Activated CD4-positive, alpha-beta T cell treated with anti-CD3 and anti-CD28 coated beads, Interleukin-2, amount 50 U/mL, for 24 hours (primary cell): ENCODE results near the gene FARP2.

ENCODE experiments used
- DNase-seq, 2 donors: peaks; one replicate each; pipeline ENCODE4 v3.0.0-alpha.2; 2020; ENCODE audit warnings: low read depth in 1 of 2, low spot score in 1 of 2

Gene FARP2

DNA sequence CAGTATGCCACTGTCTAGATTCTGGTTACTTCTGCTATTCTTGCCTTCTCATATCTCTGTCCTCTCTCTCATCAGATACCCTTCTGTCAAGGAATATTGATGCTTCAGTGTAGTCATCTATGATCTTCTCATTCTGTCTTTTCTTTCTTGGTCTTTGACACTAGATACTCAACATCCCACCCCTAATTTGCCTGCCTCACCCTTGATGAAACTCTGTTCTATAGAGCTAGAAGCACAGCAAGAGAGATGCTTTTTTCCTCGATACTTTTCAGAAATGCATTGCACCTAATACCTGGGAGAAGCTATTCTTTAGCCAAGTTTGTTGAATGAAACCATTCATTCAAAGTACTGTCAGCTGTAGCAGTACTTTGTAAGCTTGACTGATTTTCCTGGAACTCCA is 30.8 kb upstream of the FARP2 start:
- DNase-seq, result no peak

DNA sequence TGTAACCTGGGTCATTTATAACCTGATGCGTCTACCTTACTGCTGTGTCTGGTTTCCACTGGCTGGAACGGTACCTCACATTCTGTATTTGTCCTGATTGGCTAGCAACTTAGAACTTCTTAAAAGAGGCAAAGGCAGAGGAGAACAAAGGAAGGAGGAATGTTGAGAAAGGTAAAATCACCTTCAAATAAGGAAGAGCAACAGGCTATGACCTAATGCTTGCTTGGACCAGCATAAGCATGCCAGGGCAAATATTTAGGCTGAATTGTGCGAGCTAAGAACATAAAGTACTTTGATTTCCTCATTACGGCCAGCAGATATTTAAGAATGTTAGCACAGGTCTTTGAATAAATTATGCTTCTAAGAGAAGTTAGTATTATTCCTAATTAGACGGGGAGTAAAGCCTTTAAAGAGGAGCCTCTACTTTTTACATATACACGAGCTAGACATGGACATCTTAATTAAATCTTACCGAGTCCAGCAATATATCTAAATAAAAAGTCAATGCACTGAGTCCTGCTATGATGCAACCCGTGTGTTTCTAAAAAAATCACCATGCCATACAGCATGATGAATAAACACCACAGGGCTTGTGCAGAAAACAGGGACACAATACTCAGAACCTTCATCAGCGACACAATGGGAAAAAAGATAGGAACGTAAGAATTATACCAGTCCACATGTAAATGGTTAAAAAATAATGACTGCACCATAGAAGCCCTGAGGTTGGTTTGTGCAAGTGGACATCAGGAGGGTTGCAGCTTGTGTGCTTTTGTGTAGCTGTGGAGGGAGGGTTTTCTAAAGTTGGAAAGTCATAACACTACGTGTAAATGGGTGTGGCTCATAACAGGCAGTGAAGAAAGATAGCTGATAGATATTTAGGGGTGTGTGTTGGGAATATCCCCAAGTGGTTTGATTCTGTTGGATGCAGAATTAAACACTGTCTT is 26.1 kb upstream of the FARP2 start:
- DNase-seq, result no peak

DNA sequence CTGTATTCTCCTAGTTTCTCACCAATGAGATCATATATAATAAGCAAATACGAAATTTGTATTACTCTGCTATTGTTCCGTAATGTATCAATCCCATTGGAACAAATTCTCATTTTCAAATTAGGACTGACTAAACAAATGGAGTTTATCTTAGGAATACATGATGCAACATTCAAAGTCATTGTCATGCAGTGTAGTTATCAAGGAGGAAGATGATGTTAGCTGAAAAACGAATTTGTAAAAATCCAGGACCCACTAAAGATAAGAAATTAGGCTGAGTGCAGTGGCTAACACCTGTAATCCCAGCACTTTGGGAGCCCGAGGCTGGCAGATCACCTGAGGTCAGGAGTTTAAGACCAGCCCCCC is 25.5 kb upstream of the FARP2 start:
- no peak for DNase-seq

DNA sequence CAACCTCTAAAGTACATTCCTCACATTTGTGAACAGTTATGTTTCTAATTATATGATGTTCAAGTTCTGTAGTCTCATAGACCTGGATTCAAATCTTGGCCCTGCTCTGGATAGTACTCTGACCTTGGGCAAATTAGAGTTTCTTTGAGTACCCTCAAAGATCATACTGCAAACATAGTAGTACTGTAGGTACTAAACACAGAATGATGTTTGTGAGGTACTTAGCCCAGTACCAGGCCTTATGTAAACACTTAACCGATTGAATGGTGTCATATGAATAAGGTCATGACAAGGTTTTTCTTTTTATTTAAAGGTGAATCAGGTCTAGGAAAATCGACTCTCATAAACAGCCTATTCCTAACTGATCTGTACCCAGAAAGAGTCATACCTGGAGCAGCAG is 21.3 kb upstream of the FARP2 start:
- DNase-seq, result no peak

DNA sequence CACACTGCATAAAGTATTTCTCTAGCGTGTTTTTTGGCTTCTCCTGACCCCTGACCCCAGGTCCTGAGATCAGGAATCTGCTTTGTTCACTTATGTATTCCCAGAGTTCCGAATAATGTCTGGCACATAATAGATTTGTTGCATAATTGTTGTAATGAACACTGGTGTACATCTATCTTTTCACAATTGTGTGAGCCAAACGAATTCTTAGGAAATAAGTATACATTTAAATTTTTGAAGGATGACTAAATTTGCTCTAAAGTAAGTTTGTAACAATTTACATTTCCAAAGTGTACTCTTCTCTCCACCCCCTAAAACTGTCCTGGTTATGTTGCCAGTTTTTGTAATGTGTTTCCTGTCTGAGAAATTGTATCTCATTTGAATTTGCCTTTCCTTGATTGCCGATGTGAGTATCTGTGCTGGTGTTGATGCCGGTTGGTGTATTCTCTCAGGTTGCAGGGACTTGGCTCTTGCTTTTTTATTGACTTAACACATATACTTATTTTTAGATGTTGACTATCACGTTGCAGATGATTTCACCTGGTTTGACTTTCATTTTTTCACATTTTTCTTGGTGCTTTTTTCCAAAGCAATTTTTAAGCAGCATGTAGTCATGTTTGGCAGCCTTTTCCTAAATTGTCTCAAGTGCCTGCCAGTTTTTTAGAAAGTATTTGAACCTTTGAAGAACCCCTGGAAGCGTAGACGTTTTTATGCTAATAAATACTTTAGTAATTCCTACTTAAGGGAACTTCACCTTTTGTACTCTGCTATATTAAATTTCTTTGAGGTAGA is 16.1 kb upstream of the FARP2 start:
- no peak for DNase-seq

DNA sequence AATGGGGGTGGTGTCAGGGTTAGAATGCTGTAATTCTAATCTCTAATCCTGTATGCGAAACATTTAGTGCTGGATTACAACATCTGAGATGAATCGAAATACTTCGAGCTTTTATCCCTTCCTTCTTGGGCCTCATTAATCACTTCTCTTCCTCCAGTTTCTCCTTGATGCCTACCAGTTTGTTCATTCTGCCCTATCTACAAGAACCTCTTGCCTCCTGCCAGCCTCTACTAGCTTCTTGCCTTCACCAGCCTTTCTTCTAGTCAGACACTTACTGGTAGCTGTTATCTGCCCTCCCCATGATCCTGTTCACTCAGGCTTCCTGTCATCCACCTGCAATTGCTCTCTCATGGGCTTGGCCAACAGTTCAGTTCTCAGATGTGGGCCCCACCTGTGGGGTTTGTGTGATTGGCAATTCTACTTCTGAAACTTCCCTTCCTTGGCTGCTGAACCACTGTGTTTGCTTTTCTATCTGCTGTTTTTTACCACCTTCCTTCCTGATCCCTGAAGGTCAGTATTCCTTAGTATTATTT is 15.4 kb upstream of the FARP2 start:
- no peak for DNase-seq

DNA sequence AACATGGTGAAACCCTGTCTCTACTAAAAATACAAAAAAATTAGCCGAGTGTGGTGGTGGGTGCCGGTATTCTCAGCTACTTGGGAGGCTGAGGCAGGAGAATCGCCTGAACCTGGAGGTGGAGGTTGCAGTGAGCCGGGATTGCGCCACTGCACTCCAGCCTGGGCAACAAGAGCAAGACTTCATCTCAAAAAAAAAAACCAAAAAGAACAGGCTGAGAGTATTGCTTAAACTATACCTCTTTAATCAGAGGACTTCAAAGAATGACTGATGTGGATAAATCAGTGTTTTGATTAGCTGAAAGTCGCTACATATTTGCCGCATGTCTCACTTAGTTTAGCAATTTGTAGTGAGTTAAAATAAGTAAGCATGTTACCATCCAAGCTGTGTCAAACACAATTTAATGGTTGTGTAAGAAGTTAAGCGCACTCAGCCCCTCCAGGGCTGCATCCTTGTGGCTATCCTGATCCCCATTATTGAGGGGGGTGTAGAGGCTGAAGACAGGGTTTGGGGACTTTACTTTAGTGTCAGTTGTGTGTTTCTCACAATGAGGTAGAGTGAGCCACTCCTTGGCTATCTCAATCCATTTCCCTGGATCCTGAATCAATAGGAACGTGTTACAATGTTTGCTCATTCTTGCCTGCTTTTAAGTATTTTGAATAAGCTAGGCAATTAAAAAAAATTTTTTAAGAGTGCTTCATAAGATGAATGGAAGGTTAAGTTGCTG is 11.0 kb upstream of the FARP2 start:
- DNase-seq, result no peak

DNA sequence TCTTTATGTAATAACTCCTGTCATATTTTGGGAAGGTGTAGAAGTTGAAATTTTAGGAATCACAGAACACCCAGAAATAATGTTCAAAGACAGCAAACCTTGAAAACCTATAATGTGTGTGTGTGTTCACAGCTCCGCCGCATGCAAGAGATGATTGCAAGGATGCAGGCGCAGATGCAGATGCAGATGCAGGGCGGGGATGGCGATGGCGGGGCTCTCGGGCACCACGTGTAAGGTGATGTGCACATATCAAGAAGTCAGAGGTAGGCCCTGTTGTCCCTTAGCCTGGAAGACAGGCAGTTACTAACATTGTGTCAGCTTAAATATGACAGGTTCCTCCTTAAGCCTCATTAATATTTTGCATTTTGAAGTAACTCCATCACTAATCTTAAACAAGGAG is 6.1 kb upstream of the FARP2 start:
- DNase-seq, result no peak

DNA sequence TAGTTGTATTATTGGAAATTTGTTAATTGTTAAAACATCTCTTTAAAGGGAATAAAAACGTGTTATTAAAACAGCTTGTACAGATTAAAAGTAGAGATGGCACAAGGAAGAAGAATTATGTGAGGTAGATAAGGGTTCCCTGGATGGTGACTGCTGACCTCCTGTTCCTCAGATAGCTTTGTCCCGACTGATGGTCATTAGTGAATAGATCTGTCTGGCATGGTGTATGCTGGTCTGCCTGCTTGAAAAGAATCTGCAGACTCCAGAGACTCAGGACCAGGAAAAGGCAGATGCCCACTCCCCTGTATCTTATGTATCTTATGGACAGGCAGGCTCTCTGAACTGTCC is 5.6 kb upstream of the FARP2 start:
- no peak for DNase-seq

DNA sequence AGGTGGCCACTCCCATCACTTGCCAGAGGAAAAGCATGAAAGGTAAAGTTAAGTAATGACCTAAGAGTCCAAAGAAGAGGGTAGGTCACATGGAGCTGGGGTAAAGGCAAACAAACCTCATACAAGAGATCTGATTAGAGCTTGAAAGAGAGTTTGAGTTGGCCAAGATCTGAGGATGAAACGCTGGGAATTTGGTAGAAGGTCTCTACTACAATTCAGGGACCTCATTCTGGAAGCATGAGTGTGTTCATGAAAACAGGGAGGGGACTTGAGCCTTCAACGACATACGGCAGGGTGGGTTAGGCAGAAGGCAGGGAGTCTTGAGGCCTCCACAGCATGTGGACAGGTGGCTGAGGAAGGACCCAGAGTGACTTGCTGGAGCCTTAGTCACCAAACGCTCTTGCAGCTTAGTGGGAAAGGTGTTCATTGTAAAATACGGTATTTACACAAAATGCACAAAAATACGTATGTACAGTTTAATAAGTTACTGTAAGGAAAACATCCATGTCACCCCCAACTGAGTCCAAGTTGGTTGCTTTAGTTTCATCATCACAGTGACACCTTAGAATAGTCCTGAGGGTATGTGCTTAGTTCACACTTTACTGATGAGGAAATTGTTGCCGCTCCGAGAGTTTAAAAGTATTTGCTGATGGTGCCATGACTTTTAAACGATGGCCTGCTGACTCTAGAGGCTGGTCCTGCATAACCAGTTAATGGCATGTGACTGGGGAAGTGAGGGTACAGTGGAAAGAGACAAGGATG is 5.0 kb upstream of the FARP2 start:
- no peak for DNase-seq

DNA sequence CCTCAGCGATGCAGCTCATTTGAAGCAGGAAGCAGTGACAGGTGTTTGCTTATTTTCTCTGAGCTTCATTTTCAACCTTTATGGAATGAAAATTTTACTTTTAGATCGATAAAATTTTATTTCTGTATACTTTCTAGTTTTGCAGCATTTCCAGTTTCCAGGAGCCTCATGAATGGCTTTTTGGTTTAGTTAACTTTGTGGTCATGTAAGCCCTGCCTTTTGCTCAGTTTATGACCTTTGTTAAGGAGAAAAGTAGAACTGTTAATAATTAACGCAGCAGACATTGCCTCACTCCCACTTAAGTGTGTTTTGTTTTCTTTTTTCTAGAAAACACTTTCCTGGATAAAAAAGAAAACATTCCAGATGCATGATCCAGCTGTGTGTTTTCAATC is 4.4 kb upstream of the FARP2 start:
- DNase-seq, result no peak

DNA sequence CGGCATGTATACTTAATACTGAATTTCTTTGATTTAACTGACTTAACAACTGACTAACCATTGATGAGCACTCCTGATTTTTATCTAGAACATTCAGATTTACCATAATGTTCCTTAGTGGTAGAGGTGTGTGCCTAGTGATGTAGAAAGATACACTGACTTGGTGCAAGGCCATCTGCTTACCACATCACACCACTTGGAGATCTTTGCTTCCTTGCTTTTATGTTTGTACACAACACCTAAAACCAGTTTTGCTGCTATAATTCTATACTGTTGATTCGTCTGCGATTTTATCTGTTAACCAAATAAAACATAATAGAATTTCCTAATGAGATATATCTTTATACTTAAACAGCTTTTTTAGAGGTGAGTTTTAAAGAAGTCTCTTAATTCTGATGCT is 3.9 kb upstream of the FARP2 start:
- DNase-seq, result no peak

DNA sequence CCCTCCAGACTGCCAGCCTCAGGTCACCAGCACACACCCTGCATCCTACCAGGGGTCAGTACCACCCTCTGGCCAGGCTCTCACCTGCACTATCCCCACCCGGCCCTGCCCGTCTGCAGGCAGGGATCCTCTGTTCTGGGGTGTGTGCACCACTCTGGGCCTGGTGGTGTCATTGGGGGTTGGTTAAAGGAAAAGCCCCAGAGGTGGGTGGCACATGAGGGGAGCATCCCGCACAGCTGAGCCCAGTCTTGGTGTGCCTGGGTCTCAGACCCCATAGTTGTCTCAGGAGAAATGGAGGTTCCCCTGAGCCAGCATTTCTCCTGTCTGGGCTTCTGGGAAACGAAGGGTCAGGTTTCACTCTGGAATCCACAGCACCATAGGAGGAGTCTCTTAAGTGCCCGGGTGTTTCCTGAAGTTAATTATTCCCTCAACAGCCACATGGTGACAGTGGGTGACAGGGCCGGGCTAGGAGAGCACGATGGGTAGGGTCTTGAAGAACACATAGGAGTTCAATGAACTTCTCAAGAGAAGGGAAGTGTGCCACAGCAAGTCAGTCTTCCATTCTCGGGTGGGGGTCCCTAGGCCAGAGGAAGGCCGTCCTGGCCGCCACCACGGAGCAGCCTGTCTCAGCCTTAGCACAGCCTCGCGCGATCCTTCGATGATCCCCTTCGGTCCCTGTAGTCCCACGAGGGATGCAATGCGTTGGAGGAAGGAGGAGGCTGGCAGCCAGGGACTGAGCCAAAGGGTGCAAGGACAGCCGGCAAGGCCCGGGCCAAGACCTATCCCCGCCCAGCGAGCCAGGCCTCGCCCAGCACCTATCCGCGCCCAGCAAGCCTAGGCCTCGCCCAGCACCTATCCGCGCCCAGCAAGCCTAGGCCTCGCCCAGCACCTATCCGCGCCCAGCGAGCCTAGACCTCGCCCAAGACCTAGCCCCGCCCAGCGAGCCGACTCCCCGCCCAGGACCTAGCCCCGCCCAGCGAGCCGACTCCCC is 1.1 kb upstream of the FARP2 start:
- peak; percentile 32 to 64 for DNase-seq

DNA sequence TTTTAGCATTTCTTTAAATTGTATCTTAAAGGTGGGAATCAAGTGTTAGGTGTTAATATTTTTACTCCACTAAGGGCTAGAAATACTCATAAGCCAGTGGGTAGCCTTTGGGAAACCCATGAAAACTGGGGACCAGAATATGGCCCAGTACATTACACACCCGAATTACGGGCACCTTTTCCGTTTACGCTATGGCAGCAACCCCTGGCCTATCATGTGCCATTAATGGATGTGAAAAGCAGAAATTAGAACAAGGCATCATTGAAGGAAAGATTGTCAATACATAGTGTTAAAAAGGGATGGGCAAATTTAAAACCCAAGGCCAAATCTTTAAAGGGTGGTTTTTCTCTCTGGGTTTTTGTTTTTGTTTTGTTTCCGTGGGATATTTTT is 781 bp downstream of the FARP2 start:
- no peak for DNase-seq

DNA sequence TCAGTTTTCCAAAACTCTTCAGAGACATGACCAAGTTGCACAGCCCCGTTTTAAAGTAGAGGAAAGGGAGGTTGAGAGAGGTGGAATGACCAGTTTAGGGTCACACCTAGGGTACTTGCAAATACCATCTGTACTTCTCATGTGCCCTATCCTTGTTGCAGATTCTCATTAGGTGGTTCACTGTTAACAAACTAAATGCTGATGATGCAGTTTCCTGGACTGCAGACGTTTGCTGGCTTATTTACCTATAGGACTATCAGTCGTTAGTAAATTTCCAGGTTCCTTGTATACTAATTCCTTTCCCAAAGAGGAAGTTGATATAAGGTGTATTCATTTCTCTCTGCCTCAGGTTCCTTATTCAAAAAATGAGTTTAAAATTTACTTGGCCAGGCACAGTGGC is 1.4 kb downstream of the FARP2 start:
- no peak for DNase-seq

DNA sequence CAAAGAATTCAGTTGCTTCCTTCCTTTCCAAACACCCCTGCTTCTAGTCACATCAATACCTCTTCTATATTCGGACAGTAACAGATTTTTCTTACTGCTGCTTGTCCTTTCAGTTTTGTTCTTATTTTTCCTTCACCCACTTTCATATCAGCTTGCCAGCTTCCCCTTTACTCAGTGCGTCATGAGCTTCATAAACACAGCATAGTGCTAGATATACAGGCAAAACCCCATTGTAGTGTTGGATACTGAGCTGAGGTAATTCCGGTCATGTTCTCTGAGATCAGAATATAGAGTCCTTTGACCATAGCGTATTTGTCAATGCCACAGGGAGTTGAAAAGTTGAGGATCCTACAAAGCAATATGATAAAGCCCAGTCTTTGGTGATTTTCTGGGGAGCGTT is 2.4 kb downstream of the FARP2 start:
- DNase-seq, result no peak

DNA sequence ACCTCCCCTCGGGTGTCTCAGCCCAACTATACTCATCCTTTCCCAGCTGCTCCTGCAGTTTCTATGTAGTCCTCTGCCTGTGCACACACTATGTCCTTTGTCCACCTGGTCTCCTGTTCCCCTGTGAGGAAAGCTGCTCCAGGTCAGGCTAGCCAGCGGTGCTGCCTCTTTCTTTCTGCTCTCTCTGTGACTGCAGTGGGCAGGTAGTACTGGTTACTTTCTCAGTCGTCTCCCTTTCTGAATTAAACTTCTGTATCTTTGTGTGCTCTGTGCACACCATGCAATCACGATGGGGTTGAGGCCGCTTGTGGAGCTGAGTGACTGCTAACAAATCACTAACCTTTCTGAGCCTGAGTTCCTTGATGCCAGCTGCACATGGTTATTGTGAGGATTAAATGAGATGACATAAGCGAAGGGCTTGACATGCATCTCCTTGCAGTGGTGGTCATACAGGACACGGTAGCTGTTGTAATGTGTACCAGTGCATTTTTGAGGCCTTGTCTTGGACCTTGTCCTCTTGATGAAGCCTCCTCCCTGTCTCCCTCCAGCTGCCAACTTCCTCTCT is 3.5 kb downstream of the FARP2 start:
- no peak for DNase-seq

DNA sequence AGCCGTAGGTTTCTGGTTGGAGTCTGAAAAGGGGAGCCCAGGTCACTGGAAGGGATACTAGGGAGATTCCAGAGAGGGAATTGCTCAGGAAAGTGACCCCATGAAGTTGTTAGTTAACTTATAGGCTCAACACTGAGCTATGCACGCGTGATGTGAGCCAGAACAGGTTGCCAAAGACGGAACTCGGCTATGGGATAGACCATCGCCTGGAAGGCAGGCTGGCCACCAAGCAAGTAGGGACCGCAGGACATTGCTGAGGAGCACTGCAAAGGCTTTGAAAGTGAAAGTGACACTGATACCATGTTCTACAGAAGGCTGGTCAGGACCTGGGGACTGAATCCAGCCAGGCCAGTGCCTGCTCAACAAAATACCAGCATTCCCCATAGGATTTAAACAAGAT is 7.3 kb downstream of the FARP2 start:
- DNase-seq, result no peak

DNA sequence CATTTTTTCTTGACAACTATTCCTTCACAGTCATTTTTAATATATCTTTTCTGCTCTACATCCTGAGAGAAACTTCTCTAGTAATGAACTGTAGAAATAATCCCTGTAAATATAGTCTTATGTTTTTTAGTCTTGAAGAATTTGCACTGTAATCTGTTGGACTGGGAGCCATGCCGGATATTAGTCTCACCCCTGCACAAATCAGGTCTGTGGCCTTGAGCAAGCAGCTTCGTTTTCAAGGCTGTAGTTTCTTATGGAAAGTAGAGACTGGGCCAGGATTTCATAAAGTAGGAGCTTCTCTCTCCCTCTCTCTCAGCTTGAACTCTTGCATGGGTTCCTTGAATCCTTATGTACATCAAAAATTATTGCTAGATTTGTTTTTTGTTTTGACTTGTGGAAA is 8.7 kb downstream of the FARP2 start:
- DNase-seq, result no peak
